Activated CD4-positive, alpha-beta T cell treated with anti-CD3 and anti-CD28 coated beads, Interleukin-2, amount 50 U/mL, for 24 hours (primary cell): Measurements from ENCODE around the gene ACTN4.

Experiments
- DNase-seq, 2 donors: peaks; one replicate each; pipeline ENCODE4 v3.0.0-alpha.2; 2020; ENCODE audit warnings: low read depth in 1 of 2, low spot score in 1 of 2

The ACTN4 gene

DNA sequence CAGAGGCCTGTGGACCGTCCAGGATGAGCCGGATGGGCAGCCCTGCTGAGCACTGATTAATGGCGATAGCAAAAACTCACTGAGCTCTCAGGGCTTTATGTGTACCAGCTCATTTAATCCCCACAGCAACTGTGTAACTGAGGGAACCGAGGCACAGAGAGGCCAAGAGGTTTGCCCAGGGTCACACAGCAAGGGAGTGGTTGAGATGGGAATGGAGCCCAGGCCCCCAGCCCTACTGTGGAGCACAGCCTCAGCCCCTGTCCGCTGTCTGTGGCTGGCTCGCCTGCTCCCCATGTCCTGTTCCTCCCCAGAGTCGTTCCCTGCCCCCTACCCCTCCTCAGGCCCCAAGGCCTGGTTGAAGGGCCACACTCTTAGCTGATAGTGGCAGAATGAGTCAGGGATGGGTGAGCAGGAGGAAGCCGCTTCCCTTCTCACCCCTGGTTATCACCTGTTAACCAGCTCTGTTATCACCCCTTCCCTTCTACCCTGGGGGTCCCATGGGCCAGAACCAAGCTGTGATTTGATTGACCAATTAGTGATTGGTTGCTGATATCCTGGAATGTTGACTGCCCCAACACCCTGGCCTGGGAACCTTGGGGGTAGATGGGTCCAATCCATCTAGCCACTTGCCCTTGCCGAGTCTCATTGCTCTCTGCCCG, 75.6 kb downstream of the ACTN4 start:
- no peak for DNase-seq

GRCh38 chr19:38723606-38723965, 76.1 kb downstream of the ACTN4 start:
- no peak for DNase-seq

DNA sequence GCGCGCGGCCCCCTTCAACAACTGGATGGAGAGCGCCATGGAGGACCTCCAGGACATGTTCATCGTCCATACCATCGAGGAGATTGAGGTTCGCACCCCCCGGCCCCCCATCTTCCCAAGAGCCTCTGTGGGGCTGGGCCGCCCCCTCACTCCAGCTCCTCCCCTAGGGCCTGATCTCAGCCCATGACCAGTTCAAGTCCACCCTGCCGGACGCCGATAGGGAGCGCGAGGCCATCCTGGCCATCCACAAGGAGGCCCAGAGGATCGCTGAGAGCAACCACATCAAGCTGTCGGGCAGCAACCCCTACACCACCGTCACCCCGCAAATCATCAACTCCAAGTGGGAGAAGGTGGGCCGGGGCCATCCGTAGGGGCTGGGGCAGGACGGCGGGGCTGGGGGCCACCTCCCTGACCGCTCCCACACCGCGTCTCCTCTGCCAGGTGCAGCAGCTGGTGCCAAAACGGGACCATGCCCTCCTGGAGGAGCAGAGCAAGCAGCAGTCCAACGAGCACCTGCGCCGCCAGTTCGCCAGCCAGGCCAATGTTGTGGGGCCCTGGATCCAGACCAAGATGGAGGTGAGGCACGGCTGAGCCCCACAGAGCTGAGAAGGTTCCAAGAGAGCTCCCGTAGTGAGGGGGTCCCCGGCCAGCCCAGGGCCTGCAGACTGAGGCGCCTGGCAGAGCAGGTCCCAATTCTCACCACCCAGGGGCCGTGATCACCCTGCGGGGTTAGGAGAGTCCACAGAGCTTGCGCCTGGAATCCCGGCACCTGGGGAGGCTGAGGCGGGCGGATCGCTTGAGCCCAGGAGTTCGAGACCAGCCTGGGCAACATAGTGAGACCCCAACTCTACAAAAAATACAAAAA, 76.8 kb downstream of the ACTN4 start:
- DNase-seq = no peak

- no peak for DNase-seq
Observed at GRCh38 chr19:38725469-38726283, 78.2 kb downstream of the ACTN4 start.

DNA sequence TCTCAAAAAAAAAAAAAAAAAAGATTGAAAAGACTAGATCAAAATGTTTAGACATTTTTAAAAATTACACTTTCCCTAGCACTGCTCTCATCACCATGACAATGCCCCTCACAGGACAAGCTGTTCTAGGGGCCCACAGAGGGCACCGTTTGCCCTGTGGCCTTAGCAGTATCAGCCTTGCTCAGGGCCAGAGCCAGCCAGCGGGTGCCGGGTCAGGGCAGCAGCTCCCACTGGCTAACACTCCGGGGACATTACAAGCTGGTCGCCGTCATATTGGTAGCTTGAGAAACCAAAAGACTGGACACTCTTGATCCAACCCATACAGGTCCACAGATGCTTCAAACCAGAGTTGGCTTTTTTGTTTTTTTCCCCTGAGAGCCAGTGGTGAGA, 78.8 kb downstream of the ACTN4 start:
- DNase-seq = no peak

- no peak for DNase-seq
Observed at GRCh38 chr19:38726761-38727301, 79.4 kb downstream of the ACTN4 start.

DNA sequence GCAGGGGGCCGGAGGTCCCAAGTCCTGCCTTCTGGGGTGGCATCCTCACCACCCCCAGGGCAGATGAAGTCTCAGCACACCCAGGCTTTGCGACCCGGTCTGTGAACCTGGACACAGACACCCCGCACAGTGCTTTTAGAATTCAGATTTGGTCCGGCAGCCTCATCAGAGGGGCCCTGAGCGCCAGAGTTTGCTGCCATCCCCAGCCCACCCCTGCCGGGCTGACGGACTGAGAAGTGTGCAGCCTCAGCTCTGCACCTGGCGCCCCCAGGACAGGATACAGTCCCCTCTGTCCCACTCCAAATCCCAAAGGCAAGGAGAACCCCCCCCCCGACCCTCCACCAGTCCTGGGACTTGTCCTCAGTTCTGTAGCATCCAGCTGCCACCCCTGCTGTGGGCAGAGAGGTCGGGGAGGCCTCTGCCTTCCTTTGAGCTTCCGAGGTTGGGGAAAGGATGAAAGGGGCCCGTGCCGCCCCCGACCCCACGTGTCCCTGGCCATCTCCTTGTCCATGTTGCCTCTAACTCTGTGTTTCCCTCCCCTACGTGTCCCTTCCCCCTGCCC, 79.9 kb downstream of the ACTN4 start:
- DNase-seq = no peak

GRCh38 chr19:38727868-38728660, 80.6 kb downstream of the ACTN4 start:
- DNase-seq = no peak

- DNase-seq = no peak
Observed at GRCh38 chr19:38728752-38729541, 81.5 kb downstream of the ACTN4 start.

DNA sequence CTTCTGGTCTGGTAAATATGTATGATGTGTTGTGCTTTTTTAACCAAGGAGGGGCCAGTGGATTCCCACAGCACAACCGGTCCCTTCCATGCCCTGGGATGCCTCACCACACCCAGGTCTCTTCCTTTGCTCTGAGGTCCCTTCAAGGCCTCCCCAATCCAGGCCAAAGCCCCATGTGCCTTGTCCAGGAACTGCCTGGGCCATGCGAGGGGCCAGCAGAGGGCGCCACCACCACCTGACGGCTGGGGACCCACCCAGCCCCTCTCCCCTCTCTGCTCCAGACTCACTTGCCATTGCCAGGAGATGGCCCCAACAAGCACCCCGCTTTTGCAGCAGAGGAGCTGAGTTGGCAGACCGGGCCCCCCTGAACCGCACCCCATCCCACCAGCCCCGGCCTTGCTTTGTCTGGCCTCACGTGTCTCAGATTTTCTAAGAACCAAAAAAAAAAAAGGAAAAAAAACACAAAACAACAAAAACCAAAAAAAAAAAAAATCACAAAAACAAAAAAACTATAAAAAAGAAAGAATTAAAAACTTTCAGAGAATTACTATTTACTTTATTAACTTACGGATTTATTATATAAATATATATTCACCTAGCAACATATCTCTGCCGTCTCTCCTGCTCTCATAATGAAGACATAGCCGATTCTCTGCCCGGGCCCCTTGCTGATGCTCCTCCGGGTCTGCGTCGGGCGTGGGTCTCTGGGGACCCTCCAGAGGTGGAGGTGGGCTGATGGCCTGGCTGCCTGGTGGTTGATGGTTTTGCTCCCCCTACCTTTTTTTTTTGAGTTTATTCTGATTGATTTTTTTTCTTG, 82.4 kb downstream of the ACTN4 start:
- DNase-seq = peak; percentile 62 to 69

DNA sequence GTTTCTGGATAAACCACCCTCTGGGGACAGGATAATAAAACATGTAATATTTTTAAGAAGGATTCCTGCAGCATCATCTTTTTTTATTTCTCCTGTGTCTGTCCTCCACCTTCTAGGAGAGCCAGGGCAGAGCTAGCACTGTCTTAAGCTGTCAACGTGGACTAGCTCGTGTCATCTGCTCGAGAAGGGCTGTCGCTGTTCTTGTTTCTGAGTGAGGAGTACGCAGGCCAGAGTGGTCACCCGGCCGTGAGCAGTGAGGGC, 83.0 kb downstream of the ACTN4 start:
- no peak for DNase-seq

DNA sequence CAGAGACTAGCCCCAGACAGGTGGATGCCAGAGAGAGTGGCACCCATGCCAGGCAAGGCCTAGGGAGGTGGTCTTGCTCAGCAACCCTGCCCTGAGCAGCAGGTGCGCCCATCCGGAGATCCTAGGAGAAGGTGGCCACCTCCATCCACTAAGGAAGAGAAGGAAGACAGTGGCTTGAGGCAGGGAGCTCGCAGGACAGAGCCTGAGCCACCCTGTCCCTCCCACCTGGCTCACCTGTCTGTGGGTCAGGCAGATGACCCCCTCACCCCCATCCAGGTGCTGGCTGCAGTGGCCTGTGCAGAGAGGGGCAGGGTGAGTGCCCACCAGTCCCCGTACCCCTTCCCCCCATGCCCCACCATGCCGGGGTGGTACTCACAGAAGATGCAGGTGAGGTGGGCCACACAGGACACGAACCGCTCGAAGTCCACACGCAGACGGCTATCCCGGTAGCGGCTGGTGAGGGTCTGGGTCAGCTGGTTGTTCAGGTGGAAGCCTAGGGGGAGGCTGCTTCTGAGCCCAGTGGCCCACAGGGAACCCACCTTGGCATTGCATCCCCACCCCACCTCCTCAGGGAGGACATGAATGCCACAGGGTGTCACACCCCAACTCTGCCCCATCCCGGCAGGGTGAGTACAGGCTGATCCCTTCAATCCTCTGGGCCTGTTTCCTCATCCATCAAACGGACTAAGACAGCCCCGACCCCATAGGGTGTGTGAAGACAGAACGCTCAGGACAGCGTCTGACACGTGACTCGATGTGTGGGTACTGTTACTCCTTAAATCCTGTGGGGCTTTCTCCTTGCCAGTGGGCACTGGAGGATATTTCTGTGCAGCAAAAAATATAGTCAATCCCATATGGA, 83.5 kb downstream of the ACTN4 start:
- no peak for DNase-seq

DNA sequence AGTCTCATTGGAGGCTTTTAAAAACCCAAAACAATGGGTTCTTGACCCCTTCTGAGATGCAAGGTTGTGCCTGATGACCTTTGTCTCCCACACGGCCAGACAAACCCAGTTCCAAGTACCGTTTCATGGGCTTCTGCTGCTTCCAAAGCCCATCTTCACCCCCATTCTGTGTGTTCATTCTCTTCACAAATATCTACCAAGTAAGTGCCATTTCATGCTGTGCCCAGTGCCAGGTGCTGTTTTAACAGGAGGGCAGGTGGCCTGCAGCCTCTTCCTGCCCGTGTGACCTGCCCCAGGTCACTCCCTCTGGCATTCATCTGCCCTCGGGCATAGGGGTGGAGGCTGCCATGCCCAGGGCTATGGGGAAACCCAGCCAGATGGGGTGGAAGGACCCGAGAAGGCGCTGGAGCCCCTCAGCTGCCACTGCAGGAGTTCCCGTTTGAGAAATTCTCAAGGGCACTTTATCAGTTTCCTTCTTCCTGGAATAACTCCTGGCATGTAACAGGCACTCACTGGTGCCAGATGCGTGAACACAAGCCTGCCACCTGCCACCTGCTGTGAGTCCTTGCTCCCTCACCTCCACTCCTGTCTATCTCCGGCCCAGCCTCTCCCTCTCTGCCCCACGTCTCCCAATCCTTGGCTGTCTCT, 84.3 kb downstream of the ACTN4 start:
- no peak for DNase-seq

GRCh38 chr19:38733241-38733492, 85.7 kb downstream of the ACTN4 start:
- DNase-seq = no peak

DNA sequence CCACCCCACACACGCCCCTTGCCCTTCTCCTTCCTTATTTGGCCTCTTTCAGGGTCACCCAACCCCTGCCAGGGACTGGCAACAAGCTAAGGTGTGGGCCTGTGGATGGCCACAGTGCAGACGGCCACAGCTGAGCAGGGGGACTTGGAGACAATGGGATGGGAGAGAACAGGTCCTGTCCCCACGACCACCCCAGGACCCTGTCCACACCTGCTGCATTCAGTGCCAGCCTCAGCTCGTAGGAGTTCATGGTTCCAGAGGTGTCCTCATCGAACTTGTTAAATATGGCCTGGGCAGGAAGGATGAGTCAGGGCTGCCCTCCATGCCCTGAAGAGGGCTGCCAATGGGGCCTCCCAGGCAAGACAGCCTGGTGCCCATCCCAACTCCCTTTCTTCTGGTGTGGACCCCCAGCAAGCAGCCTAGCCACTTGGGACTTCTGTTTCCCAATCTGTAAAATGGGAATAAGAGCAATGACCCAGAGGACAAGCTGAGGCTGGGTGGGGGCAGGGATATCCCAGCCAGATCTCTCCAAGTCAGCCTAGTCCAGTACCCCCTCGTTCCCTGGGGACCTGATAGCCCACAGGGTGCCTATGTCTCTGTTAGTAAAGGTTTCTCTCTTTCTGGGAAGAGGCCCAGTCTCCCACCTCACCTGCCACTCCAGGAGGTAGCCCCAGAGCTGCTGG, 86.2 kb downstream of the ACTN4 start:
- no peak for DNase-seq

- DNase-seq = no peak
Observed at GRCh38 chr19:38734176-38734425, 86.7 kb downstream of the ACTN4 start.

GRCh38 chr19:38734426-38735256, 87.2 kb downstream of the ACTN4 start:
- DNase-seq = no peak
